Naive thymus-derived CD8-positive, alpha-beta T cell (primary cell): ENCODE results near the gene HPS1. TPM values are rescaled to one million over a fixed set of nuclear protein-coding genes. Genes with fewer than 3 reads are reported as not detected.
A peak's percentile ranks its signal among the peaks of the same experiment; 100 is the strongest.

Experiments
- ATAC-seq, 2 donors: fragments of 150-1000 bp; cut with Tn5 transposase in 1 of 2; sonication (Bioruptor Pico), chemical (Tn5 transposase) in 1 of 2; 1 replicate in 1 of 2; 2 replicates in 1 of 2; pipeline ENCODE4 v1.10.0; 2021; ENCODE audit warnings: mild to moderate bottlenecking in 2 of 2, moderate library complexity in 2 of 2
- POLR2A ChIA-PET: fragments of 350-600 bp; sonication (Branson Sonifier 250); formaldehyde crosslinking; loops from one replicate; lab custom pipeline; 2021; ENCODE audit warnings: antibody characterized with exemption; lab: Charles Lee
- DNase-seq, 10 donors: peaks; one replicate each; pipeline versions ENCODE4 v3.0.0 to v3.0.0-alpha.2; 2020 to 2022
- H3K27ac Mint-ChIP-seq, 10 donors: one replicate each; pipeline ENCODE4 v1.8.0; 2020 to 2022; ENCODE audit warnings: mild to moderate bottlenecking in 10 of 10, mixed read lengths in 10 of 10, moderate library complexity in 4 of 10, inconsistent platforms in 1 of 10
- H3K27me3 Mint-ChIP-seq, 5 donors: one replicate each; pipeline ENCODE4 v1.8.0; 2021 to 2022; ENCODE audit warnings: mixed read lengths in 5 of 5
- H3K36me3 Mint-ChIP-seq, 3 donors: one replicate each; pipeline ENCODE4 v1.8.0; 2020 to 2022; ENCODE audit warnings: mixed read lengths in 3 of 3, mild to moderate bottlenecking in 2 of 3, inconsistent platforms in 1 of 3
- H3K4me1 Mint-ChIP-seq, 4 donors: one replicate each; pipeline ENCODE4 v1.8.0; 2021 to 2022; ENCODE audit warnings: mixed read lengths in 4 of 4
- H3K4me3 Mint-ChIP-seq, 10 donors: one replicate each; pipeline ENCODE4 v1.8.0; 2020 to 2022; ENCODE audit warnings: mild to moderate bottlenecking in 10 of 10, mixed read lengths in 10 of 10, moderate library complexity in 6 of 10, inconsistent platforms in 1 of 10
- H3K9me3 Mint-ChIP-seq, 9 donors: one replicate each; pipeline ENCODE4 v1.8.0; 2020 to 2022; ENCODE audit warnings: mixed read lengths in 9 of 9, mild to moderate bottlenecking in 3 of 9, inconsistent platforms in 1 of 9, moderate library complexity in 1 of 9
- microRNA-seq: library from miRNA; unstranded; fragments of <30 nt; microRNA quantifications from one replicate; pipeline ENCODE4 v1.2.0, GENCODE V29; 2022; ENCODE audit warnings: borderline microRNAs expressed
- polyA plus RNA-seq, 3 donors: library from polyadenylated mRNA; unstranded; fragments of 300-500 nt; fragmentation: Illumina TruSeq; gene quantifications; one replicate each; pipeline ENCODE4 v1.2.3, GENCODE V29; 2021
- total RNA-seq, 8 experiments: library from RNA in 2 of 8; stranded (reverse) in 2 of 8; gene quantifications; one replicate each; pipeline ENCODE4 v1.2.3 and lab custom pipeline; 2021 to 2026

Gene HPS1
- total and polyA plus RNA-seq, 5 experiments from 2014 or later, result 50.9 to 86.6 (median 73.8) TPM

- DNase-seq (no peak), ATAC-seq (no peak)
- Mint-ChIP-seq H3K9me3 (peaks cover 0 to 4% (median 0%) of the 10 kb centered on the region in 9 donors), H3K27ac (no peak overlapping the region), H3K4me3 (no peak overlapping the region), H3K4me1 (no peaks in the 10 kb centered on the region), H3K36me3 (peaks cover 0 to 10% (median 0%) of the 10 kb centered on the region in 3 donors), H3K27me3 (peaks cover 0 to 20% (median 5%) of the 10 kb centered on the region in 5 donors)
- POLR2A ChIA-PET, result no interaction called here
Observed at GRCh38 chr10:98373260-98374040, 73.3 kb downstream of the HPS1 start.

DNA sequence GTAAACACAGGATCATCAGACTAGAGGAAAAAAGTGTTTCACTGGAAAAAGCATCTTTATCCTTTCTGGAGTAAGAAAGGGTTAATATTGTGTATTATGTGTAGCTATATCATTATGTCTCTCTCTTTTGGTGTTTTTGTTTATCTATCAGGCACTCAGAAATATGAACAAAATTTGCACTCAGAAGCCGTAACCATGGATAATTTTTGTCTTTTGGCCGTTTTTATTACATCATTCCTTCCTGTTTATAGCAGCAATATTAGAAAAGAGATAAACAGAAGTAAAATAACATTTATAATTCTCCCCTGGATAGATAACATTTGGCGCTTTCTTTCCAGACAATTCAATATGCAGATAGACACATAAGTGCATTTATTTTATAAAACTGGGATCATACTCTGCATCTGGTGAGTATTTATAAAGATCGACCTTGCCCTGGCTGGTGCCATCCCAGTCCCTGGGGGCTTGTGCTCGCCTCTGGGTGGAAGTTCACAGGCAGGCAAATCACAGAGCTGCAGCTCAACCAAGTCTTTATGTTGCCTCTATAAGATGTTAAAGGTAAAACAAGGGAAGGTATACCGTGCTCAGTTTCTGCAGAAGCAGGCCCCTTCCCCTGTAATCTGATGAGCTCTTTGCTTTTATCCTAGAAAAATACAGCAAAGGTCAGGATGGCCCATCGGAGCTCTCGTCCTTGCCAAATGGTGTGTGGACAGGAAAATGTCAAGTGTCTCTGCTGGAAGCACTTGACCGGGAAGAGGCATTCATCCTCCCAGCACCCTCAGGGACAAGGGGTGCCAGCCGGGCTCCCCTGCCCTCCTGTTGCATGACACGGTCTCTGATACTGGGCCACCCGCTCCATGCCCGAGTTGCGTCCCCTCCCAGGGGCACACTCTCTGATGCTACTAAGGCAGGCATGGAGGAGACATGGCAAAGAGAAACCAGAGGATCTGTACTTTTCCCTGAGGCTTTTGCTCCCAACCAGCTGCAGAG lies 75.6 kb downstream of the HPS1 start:
- ATAC-seq (no peak), DNase-seq (no peak)
- Mint-ChIP-seq H3K36me3 (no peaks in the 10 kb centered on the region), H3K27ac (no peak overlapping the region), H3K4me3 (no peak overlapping the region), H3K27me3 (peaks cover 0 to 24% (median 5%) of the 10 kb centered on the region in 5 donors), H3K4me1 (no peaks in the 10 kb centered on the region), H3K9me3 (no peaks in the 10 kb centered on the region)
- POLR2A ChIA-PET, result no interaction called here

GRCh38 chr10:98369801-98370200 lies 76.9 kb downstream of the HPS1 start:
- POLR2A ChIA-PET, result no interaction called here

DNA sequence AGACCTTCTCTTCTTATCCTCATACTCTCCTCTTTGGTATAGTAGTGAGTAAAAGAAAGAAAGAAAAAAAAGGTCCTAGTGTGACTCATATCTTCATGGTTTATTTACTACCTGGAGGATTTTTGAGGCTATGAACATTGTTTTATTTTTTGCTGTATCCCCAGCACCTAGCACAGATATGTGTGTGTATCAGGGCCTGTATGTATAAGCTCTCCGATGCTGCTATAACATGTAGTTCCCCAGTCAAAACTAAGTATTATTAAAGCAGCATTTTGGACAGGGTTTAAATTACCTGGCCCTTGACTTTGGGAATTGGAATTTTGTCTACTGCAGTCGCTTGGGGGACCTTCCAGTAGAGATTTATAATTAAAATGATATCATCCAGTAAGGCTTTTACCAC lies 78.1 kb downstream of the HPS1 start:
- Mint-ChIP-seq H3K4me3 (no peak overlapping the region), H3K27ac (no peak overlapping the region), H3K4me1 (peaks cover 0 to 4% (median 0%) of the 10 kb centered on the region in 4 donors), H3K27me3 (peaks cover 0 to 10% (median 3%) of the 10 kb centered on the region in 5 donors), H3K9me3 (no peaks in the 10 kb centered on the region), H3K36me3 (no peaks in the 10 kb centered on the region)
- POLR2A ChIA-PET, result no interaction called here
- no peak for DNase-seq
- ATAC-seq, result no peak

More at GRCh38 chr10:98369801-98370200, 76.9 kb downstream of the HPS1 start:
- H3K4me1 Mint-ChIP-seq, result peaks cover 0 to 1% (median 0%) of the 10 kb centered on the region in 4 donors
- no peak overlapping the region for H3K27ac Mint-ChIP-seq
- ATAC-seq (no peak), DNase-seq (no peak)
- H3K9me3 Mint-ChIP-seq, result no peaks in the 10 kb centered on the region
- peaks cover 0 to 19% (median 3%) of the 10 kb centered on the region in 5 donors for H3K27me3 Mint-ChIP-seq
- H3K4me3 Mint-ChIP-seq, result no peak overlapping the region
- no peaks in the 10 kb centered on the region for H3K36me3 Mint-ChIP-seq

- ATAC-seq, result no peak
- Mint-ChIP-seq H3K4me1 (peaks cover 0 to 4% (median 0%) of the 10 kb centered on the region in 4 donors), H3K36me3 (no peaks in the 10 kb centered on the region), H3K4me3 (no peak overlapping the region), H3K9me3 (no peaks in the 10 kb centered on the region), H3K27ac (no peak overlapping the region), H3K27me3 (peaks cover 0 to 10% (median 3%) of the 10 kb centered on the region in 5 donors)
- no peak for DNase-seq
- POLR2A ChIA-PET, result no interaction called here
Observed at GRCh38 chr10:98367604-98368451, 78.9 kb downstream of the HPS1 start.

Small RNA genes lying within 50 kb of the gene (microRNA-seq; reads per million reads assigned to microRNA genes)
- gene MIR1287 (26.7 reads per million, percentile 44 among the genes with 10 or more reads in this experiment), gene MIR4685 (2.7 reads per million)

Other genes starting within 250 kb of the HPS1 start
- not detected for gene LOXL4, start 178.7 kb downstream of the HPS1 start, total RNA-seq
- gene LOXL4, start 178.7 kb downstream of the HPS1 start, polyA plus RNA-seq, result under 1 TPM in 1 of 3 donors, not detected in 2; 0.12 TPM
- 10 to 100 TPM; 20.3 TPM for gene PYROXD2, start 31.8 kb downstream of the HPS1 start, total RNA-seq
- gene PYROXD2, start 31.8 kb downstream of the HPS1 start, polyA plus RNA-seq, result 1 to 10 TPM; 3.8 to 5.7 (median 4.4) TPM